ENCODE data around the gene CLDN25. TPM values are rescaled to one million over a fixed set of nuclear protein-coding genes. Genes with fewer than 3 reads are reported as not detected.

CLDN25 gene
- total RNA-seq, 6 experiments from 2014 or later: not detected

DNA sequence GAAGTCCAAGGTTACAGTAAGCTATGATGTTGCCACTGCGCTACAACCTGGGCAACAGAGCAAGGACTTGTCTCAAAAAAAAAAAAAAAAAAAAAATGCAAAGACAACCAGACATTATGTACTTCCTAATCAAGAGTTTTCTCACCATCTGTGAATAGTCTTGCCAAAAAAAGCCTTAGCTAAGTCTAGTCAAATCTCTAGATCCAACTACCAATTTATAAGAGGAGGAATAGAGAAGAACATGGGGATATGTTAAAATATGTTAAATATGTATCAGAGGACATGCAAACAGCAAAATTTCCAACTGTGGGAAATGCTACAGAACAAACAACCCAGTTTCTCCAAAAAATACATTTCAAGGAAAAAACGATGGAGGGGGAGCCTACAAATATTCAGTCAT lies 50.2 kb downstream of the CLDN25 start:
- no peak for DNase-seq
- H3K36me3 Mint-ChIP-seq (ENCODE audit: low read depth): peaks cover 16% of the 10 kb centered on the region
- H3K4me3 Mint-ChIP-seq: no peak overlapping the region
- H3K9me3 Mint-ChIP-seq: no peaks in the 10 kb centered on the region
- H3K27me3 Mint-ChIP-seq (ENCODE audit: insufficient read depth): no peaks in the 10 kb centered on the region
- no peaks in the 10 kb centered on the region for H3K4me1 Mint-ChIP-seq (ENCODE audit: low read depth)
- TF ChIP-seq, protein P1, sequence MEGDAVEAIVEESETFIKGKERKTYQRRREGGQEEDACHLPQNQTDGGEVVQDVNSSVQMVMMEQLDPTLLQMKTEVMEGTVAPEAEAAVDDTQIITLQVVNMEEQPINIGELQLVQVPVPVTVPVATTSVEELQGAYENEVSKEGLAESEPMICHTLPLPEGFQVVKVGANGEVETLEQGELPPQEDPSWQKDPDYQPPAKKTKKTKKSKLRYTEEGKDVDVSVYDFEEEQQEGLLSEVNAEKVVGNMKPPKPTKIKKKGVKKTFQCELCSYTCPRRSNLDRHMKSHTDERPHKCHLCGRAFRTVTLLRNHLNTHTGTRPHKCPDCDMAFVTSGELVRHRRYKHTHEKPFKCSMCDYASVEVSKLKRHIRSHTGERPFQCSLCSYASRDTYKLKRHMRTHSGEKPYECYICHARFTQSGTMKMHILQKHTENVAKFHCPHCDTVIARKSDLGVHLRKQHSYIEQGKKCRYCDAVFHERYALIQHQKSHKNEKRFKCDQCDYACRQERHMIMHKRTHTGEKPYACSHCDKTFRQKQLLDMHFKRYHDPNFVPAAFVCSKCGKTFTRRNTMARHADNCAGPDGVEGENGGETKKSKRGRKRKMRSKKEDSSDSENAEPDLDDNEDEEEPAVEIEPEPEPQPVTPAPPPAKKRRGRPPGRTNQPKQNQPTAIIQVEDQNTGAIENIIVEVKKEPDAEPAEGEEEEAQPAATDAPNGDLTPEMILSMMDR (IDR thresholded peaks at IDR 0.05): no peak
- no peak overlapping the region for H3K27ac Mint-ChIP-seq

Other genes with a start within 250 kb of the CLDN25 start
- under 1 TPM in 2 of 6 experiments, not detected in 4; 0.08 to 0.24 TPM for gene TMPRSS5, start 73.5 kb upstream of the CLDN25 start, total RNA-seq (2021; fragmentation: NEBNext Ultra II Directional; extraction: Animal tissue kit (Norgen Biotek cat#: 25700))
- gene ZW10, start 6.1 kb upstream of the CLDN25 start, total RNA-seq (2021; fragmentation: NEBNext Ultra II Directional; extraction: Animal tissue kit (Norgen Biotek cat#: 25700)): 10 to 100 TPM; 15.8 to 21.2 (median 18.1) TPM
- 10 to 100 TPM; 15.4 to 21.5 (median 17.8) TPM for gene USP28, start 95.8 kb downstream of the CLDN25 start, total RNA-seq (2021; fragmentation: NEBNext Ultra II Directional; extraction: Animal tissue kit (Norgen Biotek cat#: 25700))
- not detected for gene HTR3B, start 125.0 kb downstream of the CLDN25 start, total RNA-seq (2021; fragmentation: NEBNext Ultra II Directional; extraction: Animal tissue kit (Norgen Biotek cat#: 25700))
- gene HTR3A, start 195.3 kb downstream of the CLDN25 start, total RNA-seq (2021; fragmentation: NEBNext Ultra II Directional; extraction: Animal tissue kit (Norgen Biotek cat#: 25700)): not detected

Data from HFFc6 (cell line).